ENCODE results near the gene LIMCH1. TPM values are rescaled to one million over a fixed set of nuclear protein-coding genes. Genes with fewer than 3 reads are reported as not detected.

LIMCH1 gene
- total RNA-seq, 1 donor = 8.7 TPM

- DNase-seq (ENCODE audit: low read depth) = no peak
- H3K4me3 ChIP-seq (ENCODE audit: low read depth, low read length) = no peak overlapping the region
- no peak for TF ChIP-seq CTCF (IDR thresholded peaks at IDR 0.05; ENCODE audit: insufficient read depth, low read length)
These were observed 181.5 kb downstream of the LIMCH1 start for GRCh38 chr4:41719417-41719816.

- no peak for DNase-seq (ENCODE audit: low read depth)
- H3K4me3 ChIP-seq (ENCODE audit: low read depth, low read length) = no peak overlapping the region
- TF ChIP-seq CTCF (IDR thresholded peaks at IDR 0.05; ENCODE audit: insufficient read depth, low read length) = no peak
These were observed 184.2 kb downstream of the LIMCH1 start for GRCh38 chr4:41722181-41722580.

GRCh38 chr4:41723286-41723685, 185.3 kb downstream of the LIMCH1 start:
- no peak for TF ChIP-seq CTCF (IDR thresholded peaks at IDR 0.05; ENCODE audit: insufficient read depth, low read length)
- no peak for DNase-seq (ENCODE audit: low read depth)
- H3K4me3 ChIP-seq (ENCODE audit: low read depth, low read length) = no peak overlapping the region

- no peak for TF ChIP-seq CTCF (IDR thresholded peaks at IDR 0.05; ENCODE audit: insufficient read depth, low read length)
- no peak overlapping the region for H3K4me3 ChIP-seq (ENCODE audit: low read depth, low read length)
- DNase-seq (ENCODE audit: low read depth) = no peak
These were observed 187.3 kb downstream of the LIMCH1 start for GRCh38 chr4:41725254-41725653.

GRCh38 chr4:41727861-41728572, 190.1 kb downstream of the LIMCH1 start:
- no peak for DNase-seq (ENCODE audit: low read depth)
- H3K4me3 ChIP-seq (ENCODE audit: low read depth, low read length) = no peak overlapping the region
- no peak for TF ChIP-seq CTCF (IDR thresholded peaks at IDR 0.05; ENCODE audit: insufficient read depth, low read length)

- no peak overlapping the region for H3K4me3 ChIP-seq (ENCODE audit: low read depth, low read length)
- no peak for DNase-seq (ENCODE audit: low read depth)
- no peak for TF ChIP-seq CTCF (IDR thresholded peaks at IDR 0.05; ENCODE audit: insufficient read depth, low read length)
These were observed 190.6 kb downstream of the LIMCH1 start for GRCh38 chr4:41728573-41728913.

- no peak for DNase-seq (ENCODE audit: low read depth)
- no peak for TF ChIP-seq CTCF (IDR thresholded peaks at IDR 0.05; ENCODE audit: insufficient read depth, low read length)
- no peak overlapping the region for H3K4me3 ChIP-seq (ENCODE audit: low read depth, low read length)
These were observed 193.7 kb downstream of the LIMCH1 start for GRCh38 chr4:41731569-41732126.
